ENCODE data around the gene ADAM15.

GRCh38 chr1:155030899-155031298 is 20.2 kb upstream of the ADAM15 start:
- TF ChIP-seq CTCF (IDR thresholded peaks at IDR 0.05) (no peak), POLR2A (IDR thresholded peaks at IDR 0.05) (no peak)

Measured in lower leg skin (tissue), 3 donors.